ENCODE data around the gene ADAR. TPM values are rescaled to one million over a fixed set of nuclear protein-coding genes. Genes with fewer than 3 reads are reported as not detected.

The ADAR gene
- total and polyA plus RNA-seq, 2 experiments from 2014 or later = 96.4 to 188 TPM

GRCh38 chr1:154608397-154609270, 648 bp upstream of the ADAR start:
- peak overlapping the region; percentile 86 for H3K4me2 ChIP-seq
- H3K36me3 ChIP-seq (ENCODE audit: insufficient read depth) = no peaks in the 10 kb centered on the region
- H3K4me1 ChIP-seq (ENCODE audit: insufficient read depth) = peaks cover 44% of the 10 kb centered on the region
- H3K27me3 ChIP-seq (ENCODE audit: insufficient read depth) = no peaks in the 10 kb centered on the region
- H2AFZ ChIP-seq = no peak overlapping the region
- Mint-ChIP-seq H3K9me3 (no peaks in the 10 kb centered on the region; the same call in 2 of the 3 replicates), H3K4me3 (peak overlapping the region; percentile 91), H3K27ac (peak overlapping the region; percentile 97), H3K27me3 (ENCODE audit: insufficient read depth, low read depth, poor library complexity) (peaks cover 15% of the 10 kb centered on the region), H3K36me3 (ENCODE audit: low read depth) (peaks cover 20% of the 10 kb centered on the region), H3K4me1 (peaks cover 64% of the 10 kb centered on the region)
- DNase-seq (ENCODE audit: low spot score) (peak; percentile 89), ATAC-seq (peak; percentile 59)
- H3F3A ChIP-seq (replicated peaks; ENCODE audit: low read depth) = peaks cover 12% of the 10 kb centered on the region; the same call in 1 of the 2 replicates
- no peaks in the 10 kb centered on the region for H3K9me2 ChIP-seq (ENCODE audit: insufficient read depth)
- peak overlapping the region; percentile 97 for H3K27ac ChIP-seq (ENCODE audit: low read depth)
- peaks cover 76% of the 10 kb centered on the region for H3K79me2 ChIP-seq (replicated peaks; ENCODE audit: insufficient read depth)
- peak overlapping the region; percentile 83 for H3K4me3 ChIP-seq
- TF ChIP-seq EZH2phosphoT487 (IDR thresholded peaks at IDR 0.05; ENCODE audit: unreplicated experiment) = no peak
- TF ChIP-seq REST (IDR thresholded peaks at IDR 0.05; ENCODE audit: unreplicated experiment) = no peak
- TF ChIP-seq ETS1 (IDR thresholded peaks at IDR 0.05) = no peak
- TF ChIP-seq, protein P1, sequence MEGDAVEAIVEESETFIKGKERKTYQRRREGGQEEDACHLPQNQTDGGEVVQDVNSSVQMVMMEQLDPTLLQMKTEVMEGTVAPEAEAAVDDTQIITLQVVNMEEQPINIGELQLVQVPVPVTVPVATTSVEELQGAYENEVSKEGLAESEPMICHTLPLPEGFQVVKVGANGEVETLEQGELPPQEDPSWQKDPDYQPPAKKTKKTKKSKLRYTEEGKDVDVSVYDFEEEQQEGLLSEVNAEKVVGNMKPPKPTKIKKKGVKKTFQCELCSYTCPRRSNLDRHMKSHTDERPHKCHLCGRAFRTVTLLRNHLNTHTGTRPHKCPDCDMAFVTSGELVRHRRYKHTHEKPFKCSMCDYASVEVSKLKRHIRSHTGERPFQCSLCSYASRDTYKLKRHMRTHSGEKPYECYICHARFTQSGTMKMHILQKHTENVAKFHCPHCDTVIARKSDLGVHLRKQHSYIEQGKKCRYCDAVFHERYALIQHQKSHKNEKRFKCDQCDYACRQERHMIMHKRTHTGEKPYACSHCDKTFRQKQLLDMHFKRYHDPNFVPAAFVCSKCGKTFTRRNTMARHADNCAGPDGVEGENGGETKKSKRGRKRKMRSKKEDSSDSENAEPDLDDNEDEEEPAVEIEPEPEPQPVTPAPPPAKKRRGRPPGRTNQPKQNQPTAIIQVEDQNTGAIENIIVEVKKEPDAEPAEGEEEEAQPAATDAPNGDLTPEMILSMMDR (conservative IDR thresholded peaks at IDR 0.05; ENCODE audit: low read depth in 2 of 2) = no peak
- peak; percentile 31; the same call in 1 of the 2 replicates for TF ChIP-seq CREB1 (CRISPR knock-in tag; IDR thresholded peaks at IDR 0.05; ENCODE audit: low read depth)
- peak; percentile 10; the same call in 1 of the 2 replicates for TF ChIP-seq POLR2AphosphoS5 (IDR thresholded peaks at IDR 0.05; ENCODE audit: low read depth)
- no peak for TF ChIP-seq STAT1 (IDR thresholded peaks at IDR 0.05; ENCODE audit: unreplicated experiment)
- TF ChIP-seq, protein P2, sequence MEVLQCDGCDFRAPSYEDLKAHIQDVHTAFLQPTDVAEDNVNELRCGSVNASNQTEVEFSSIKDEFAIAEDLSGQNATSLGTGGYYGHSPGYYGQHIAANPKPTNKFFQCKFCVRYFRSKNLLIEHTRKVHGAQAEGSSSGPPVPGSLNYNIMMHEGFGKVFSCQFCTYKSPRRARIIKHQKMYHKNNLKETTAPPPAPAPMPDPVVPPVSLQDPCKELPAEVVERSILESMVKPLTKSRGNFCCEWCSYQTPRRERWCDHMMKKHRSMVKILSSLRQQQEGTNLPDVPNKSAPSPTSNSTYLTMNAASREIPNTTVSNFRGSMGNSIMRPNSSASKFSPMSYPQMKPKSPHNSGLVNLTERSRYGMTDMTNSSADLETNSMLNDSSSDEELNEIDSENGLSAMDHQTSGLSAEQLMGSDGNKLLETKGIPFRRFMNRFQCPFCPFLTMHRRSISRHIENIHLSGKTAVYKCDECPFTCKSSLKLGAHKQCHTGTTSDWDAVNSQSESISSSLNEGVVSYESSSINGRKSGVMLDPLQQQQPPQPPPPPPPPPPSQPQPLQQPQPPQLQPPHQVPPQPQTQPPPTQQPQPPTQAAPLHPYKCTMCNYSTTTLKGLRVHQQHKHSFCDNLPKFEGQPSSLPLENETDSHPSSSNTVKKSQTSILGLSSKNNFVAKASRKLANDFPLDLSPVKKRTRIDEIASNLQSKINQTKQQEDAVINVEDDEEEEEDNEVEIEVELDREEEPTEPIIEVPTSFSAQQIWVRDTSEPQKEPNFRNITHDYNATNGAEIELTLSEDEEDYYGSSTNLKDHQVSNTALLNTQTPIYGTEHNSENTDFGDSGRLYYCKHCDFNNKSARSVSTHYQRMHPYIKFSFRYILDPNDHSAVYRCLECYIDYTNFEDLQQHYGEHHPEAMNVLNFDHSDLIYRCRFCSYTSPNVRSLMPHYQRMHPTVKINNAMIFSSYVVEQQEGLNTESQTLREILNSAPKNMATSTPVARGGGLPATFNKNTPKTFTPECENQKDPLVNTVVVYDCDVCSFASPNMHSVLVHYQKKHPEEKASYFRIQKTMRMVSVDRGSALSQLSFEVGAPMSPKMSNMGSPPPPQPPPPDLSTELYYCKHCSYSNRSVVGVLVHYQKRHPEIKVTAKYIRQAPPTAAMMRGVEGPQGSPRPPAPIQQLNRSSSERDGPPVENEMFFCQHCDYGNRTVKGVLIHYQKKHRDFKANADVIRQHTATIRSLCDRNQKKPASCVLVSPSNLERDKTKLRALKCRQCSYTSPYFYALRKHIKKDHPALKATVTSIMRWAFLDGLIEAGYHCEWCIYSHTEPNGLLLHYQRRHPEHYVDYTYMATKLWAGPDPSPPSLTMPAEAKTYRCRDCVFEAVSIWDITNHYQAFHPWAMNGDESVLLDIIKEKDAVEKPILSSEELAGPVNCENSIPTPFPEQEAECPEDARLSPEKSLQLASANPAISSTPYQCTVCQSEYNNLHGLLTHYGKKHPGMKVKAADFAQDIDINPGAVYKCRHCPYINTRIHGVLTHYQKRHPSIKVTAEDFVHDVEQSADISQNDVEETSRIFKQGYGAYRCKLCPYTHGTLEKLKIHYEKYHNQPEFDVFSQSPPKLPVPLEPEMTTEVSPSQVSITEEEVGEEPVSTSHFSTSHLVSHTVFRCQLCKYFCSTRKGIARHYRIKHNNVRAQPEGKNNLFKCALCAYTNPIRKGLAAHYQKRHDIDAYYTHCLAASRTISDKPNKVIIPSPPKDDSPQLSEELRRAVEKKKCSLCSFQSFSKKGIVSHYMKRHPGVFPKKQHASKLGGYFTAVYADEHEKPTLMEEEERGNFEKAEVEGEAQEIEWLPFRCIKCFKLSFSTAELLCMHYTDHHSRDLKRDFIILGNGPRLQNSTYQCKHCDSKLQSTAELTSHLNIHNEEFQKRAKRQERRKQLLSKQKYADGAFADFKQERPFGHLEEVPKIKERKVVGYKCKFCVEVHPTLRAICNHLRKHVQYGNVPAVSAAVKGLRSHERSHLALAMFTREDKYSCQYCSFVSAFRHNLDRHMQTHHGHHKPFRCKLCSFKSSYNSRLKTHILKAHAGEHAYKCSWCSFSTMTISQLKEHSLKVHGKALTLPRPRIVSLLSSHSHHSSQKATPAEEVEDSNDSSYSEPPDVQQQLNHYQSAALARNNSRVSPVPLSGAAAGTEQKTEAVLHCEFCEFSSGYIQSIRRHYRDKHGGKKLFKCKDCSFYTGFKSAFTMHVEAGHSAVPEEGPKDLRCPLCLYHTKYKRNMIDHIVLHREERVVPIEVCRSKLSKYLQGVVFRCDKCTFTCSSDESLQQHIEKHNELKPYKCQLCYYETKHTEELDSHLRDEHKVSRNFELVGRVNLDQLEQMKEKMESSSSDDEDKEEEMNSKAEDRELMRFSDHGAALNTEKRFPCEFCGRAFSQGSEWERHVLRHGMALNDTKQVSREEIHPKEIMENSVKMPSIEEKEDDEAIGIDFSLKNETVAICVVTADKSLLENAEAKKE (CRISPR knock-in tag; IDR thresholded peaks at IDR 0.05) = no peak
- TF ChIP-seq ZNF331 (CRISPR knock-in tag; IDR thresholded peaks at IDR 0.05; ENCODE audit: low read depth) = no peak
- TF ChIP-seq NANOG (IDR thresholded peaks at IDR 0.05; ENCODE audit: borderline replicate concordance) = no peak
- TF ChIP-seq JUNB (IDR thresholded peaks at IDR 0.05; ENCODE audit: unreplicated experiment) = no peak
- TF ChIP-seq ZNF114 (CRISPR knock-in tag; IDR thresholded peaks at IDR 0.05) = no peak
- no peak for TF ChIP-seq EZH2 (IDR thresholded peaks at IDR 0.05; ENCODE audit: low read depth, unreplicated experiment)
- H4K20me1 ChIP-seq (replicated peaks; ENCODE audit: insufficient read depth) = peaks cover 20% of the 10 kb centered on the region

Measured in GM23338 (cell line).